NCI-H2029 treated with DMSO at 0.1 percent for 48 hours (cell line): ENCODE results near the gene DLG2.

ENCODE experiments used
- DNase-seq: peaks from one replicate; lab custom pipeline; 2025; lab: John Stamatoyannopoulos, UW

DLG2 gene

GRCh38 chr11:84563356-84563755, 1063.8 kb downstream of the DLG2 start:
- DNase-seq: no peak

DNA sequence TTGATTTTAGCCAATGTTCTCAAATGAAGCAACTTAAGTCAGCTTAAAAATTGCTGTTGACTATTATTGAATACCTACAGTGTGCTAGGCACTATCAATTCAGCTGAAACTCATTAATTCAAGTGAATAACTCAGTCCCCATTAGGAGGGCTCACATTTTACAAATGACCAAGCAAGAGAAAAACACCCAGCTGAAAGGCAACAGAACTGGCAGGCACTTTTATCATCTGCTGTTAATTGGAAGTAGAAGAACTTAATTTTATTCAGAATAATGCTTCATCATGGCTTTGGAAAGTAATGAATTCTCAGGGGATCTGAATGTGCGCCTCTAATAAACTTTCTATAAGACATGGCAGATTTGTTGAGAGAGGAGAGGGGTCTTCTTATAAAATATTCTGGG, 1066.9 kb downstream of the DLG2 start:
- DNase-seq: no peak

- peak; percentile 24 for DNase-seq
Observed at GRCh38 chr11:84558085-84558905, 1068.8 kb downstream of the DLG2 start.

GRCh38 chr11:84552791-84553190, 1074.4 kb downstream of the DLG2 start:
- no peak for DNase-seq

DNA sequence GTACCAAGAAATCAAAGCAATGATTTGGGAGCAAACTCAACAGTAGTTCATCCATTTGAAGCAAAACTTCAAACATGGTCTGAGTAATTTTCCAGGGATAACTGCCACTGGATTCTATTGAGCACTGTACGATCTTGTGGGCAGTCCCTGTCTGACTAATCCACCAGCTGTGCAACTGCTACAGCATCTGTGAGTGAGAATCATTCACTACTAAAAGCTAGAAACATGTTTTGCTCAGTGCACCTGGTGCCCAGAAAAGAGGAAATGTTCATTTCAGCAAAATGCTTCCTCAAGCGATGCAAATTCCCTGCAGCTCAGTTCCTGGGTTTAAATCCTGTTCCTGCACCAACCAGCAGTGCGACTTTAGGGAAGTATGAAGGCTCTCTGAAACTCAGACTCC, 1077.9 kb downstream of the DLG2 start:
- no peak for DNase-seq

DNA sequence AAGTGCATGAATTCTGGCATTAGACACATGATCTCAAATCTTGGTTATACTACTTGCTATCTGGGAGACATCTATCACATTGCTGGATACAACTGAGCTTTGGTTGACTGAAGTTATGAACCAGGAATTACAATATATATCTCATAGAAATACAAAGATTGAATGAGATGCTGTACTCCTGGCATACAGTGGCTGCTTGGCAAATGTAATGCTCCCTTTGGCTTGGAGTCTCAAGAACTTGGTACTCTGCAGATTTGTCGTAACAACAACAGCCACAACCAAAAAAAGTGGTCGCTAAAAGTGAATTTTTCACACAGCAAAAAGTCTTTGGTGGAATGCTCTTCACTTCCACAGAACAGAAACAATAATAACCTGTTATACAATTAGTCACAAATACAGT, 1082.6 kb downstream of the DLG2 start:
- no peak for DNase-seq

GRCh38 chr11:84543367-84544159, 1083.6 kb downstream of the DLG2 start:
- DNase-seq: no peak

DNA sequence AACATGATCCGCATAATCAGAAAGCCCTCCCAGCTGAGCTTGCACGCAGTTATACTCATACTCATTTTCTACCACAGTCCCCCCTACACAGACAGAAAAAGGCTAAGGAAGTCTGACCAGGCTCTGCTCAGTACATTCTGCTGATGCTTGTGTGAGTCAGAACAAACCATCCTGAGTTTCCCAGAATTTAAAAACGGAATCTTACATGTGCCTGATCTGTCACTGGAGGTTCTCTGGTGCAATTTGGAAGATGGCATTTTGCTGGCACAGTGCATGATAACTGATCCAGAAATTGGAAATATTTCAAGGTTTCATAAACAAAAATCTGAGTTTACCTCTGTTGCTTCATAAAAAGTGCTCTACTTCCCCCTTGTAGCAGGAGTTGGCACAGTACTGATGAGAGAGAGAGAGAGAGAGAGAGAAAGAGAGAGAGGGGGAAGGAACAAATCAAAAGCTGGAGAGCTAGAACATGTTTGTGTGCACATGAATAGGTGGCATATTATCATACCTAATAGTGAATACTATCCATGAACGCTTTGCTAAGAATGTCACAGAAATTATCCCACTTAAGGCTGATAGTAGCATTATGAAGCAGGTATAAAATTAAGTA, 1085.3 kb downstream of the DLG2 start:
- no peak for DNase-seq

- no peak for DNase-seq
Observed at GRCh38 chr11:84536456-84536855, 1090.7 kb downstream of the DLG2 start.

DNA sequence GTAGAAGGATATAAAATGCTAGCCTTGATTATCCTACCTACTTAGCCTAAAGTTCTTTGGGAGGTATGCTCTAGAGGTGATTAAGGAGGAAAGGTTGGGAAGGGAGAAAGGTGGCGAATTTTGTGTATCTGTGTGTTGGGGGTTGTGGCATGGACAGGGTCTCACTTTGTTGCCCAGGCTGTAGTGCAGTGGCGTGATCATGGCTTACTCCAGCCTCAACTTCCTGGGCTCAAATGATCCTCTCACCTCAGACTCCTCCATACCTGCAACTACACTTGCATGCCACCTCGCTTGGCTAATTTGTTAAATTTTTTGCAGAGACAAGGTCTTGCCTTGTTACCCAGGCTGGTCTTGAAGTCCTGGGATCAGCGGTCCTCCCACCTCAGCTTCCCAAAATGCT, 1094.8 kb downstream of the DLG2 start:
- no peak for DNase-seq

GRCh38 chr11:84526250-84526649, 1100.9 kb downstream of the DLG2 start:
- DNase-seq: no peak

- DNase-seq: no peak
Observed at GRCh38 chr11:84524422-84525051, 1102.6 kb downstream of the DLG2 start.

DNA sequence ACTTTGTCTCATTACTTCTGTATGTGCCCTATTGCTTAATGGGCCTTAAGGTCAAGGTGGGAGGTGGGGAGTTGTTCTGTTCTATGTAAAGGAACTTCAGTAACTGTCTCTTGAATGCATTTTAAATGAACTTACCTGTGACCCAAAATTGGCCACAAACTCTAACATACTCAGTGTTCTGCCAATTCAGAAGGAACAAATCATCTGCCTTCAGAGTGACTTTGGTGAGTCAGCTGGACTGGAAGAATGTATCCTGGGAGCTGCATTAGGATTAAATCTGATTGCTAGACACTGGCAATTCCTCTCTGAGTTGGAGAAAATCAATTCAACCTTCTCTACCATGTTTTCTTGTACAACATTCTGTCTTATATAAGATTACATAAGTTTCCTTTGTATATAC, 1104.8 kb downstream of the DLG2 start:
- no peak for DNase-seq

- no peak for DNase-seq
Observed at GRCh38 chr11:84518631-84519183, 1108.4 kb downstream of the DLG2 start.

- DNase-seq: no peak
Observed at GRCh38 chr11:84514436-84514835, 1112.7 kb downstream of the DLG2 start.

DNA sequence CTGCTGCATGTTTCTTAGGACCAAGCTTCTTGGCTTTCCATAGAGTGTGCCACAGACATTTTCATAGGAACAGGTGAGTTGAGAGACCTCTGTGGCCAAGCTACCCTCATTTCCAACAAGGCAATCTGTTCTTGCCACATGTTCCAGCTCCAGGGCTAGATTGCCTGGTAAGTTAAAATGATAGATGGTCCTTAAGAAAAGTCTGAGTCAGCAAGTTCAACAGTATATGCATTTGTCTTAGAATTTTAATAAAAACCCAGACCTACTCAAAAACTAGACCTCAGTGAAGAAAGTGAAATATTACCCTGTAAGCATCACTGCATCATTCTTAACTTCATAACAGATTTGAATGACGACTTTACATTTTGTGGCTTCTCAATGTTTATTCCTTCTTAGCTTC, 1123.6 kb downstream of the DLG2 start:
- DNase-seq: no peak

DNA sequence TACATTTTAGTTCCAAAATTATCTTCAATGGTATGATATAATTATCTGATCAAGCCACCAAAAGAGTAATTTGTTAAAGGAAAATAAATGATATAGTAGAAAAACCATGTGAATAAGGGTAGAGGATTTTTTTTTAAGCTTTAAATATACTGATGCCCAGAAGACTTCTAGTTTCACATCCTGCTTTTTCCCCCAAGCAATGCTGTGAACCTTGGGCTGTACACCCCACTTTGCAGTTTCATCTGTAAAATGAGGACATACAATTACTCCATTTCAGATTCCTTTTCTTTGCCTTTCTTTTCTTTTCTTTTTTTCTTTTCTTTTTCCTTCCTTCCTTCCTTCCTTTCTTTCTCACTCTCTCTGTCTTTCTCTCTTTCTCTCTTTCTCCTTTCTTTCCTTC, 1125.4 kb downstream of the DLG2 start:
- no peak for DNase-seq

DNA sequence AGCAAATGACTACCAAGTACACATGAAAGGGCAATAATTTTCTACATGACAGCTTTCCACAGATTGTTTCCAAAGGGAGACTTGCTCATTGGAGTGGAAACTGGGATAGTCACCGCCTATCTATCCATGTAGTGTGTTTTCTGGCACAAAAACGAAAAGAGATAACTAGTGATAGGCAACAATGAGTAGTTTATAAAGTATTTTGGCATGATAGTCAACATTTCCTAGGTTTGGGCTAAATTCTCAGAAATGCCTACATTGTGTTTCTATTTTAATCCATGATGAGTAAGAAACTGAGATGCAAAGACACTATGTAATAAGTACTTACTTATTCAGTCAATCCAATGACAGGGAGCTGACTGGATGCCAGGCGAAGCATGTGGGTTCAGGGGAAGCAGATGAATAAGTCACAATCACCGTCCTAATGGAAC, 1129.1 kb downstream of the DLG2 start:
- DNase-seq: no peak

DNA sequence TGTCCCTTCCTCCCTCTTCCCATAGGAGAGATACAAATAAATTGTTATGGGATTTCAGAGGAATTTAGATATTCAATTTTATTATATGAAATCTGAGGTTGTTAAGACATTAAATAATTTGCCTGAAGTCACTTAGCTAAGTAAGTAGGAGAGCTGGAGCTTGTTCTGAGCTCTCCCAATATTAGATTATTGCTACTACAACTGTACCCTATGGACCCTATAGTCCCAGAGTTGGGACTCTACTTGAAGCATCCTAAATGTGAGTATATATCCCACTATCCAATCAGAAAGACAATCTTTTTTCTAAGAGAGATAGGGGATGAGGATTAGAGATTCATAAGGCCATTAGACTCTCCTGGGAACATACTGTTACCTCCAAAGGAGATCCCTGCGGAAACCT, 1130.0 kb downstream of the DLG2 start:
- no peak for DNase-seq

DNA sequence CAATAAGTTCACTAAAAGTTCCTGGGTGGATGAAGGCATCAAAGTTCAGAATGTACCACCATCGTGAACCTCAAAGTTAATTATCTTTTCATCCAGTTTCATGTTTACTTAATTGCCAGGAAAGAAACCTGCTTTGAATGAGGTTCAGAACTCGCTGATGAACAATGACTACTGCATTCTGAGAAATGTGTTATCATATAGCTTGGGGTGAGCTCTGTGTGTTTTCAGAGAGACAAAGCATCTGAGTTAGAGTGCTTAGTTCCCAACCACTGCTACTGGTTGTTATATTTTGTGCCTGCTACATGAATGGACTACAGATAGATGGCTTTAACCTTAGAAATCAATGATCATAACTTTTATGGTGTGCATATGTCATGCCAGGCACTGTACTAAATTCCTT, 1131.0 kb downstream of the DLG2 start:
- DNase-seq: no peak

DNA sequence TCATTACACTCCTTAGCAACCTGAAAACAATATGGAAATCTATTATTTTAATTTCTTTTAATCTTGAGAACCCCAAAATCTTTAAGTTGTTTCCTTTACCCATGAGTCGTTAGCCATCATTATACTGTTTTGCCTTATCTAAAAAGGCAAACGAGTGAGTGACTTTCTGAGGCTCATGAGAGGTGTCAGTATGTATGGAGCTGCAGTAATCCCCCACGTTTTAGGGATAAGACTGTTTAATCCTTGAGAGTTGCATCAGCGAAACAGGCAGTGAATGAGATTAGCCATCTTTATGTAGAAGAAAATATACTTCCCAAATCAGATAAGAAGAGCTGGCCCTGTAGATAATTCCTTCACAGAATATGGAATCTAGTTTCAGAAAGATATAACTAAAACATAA, 1147.0 kb downstream of the DLG2 start:
- no peak for DNase-seq

GRCh38 chr11:84476581-84476980, 1150.6 kb downstream of the DLG2 start:
- DNase-seq: no peak
